ENCODE results near the gene AIFM2. TPM values are rescaled to one million over a fixed set of nuclear protein-coding genes. Genes with fewer than 3 reads are reported as not detected.

AIFM2 gene
- total and polyA plus RNA-seq, 2 donors (not counting 3 experiments of a cell fraction or from before 2014, with no cell fraction given) = 6.9 to 8.7 TPM

DNA sequence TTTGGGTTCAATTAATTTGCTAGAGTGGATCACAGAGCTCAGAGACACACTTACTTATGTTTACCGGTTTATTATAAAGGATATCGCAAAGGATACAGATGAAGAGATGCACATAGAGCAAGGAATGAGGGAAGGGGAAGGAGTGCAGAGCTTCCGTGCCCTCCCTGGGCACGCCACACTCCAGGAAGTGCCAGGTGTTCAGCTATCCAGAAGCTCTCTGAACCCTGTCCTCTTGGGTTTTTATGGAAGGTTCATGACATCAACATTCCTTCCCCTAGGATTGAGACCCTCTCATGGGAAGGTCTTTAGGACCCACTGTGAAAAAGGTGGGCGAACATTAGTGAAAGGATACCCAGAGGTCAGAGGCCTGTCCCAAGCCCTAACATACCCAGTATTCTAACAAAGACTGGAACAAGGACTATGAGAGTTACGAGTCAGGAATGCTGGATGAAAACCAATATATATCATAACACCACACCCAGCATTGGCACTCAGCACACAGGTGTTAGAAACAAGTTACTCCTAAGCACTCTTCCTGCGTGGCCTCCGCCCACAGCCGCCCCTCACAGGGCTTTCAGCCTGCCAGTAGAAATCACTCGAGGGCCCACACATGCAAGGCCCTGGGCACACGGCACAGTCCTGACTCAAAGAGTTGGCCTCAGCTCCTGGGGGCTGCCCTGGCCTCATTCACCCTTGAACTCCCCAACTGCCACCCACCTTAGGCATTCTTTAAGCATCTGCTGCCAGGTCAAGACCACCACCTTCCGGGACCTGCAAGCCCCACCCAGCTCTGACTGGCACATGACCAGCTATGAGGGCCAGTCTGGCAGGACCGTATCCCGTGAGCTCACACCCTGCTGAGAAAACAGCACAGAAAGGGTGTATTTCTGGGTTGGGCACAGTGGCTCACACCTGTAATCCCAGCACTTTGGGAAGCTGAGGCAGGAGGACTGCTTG is 5.6 kb upstream of the AIFM2 start:
- H2AFZ ChIP-seq (ENCODE audit: low read depth, low read length) = no peak overlapping the region
- no peak overlapping the region for H3K27ac ChIP-seq (ENCODE audit: insufficient read depth, low read depth, low read length)
- intact Hi-C loops (cut with micrococcal nuclease) = no loop called here
- H3K36me3 ChIP-seq (ENCODE audit: control insufficient read depth in 2 of 2, extremely low read depth in 1 of 2, insufficient read depth in 2 of 2, low read length in 2 of 2) = no peaks in the 10 kb centered on the region
- ChIA-PET CTCF (interaction anchor here (0.6 to 5.9 kb wide), 3 partner anchors 8 to 429 kb away, joined by 3 to 35 read pairs (median 4); partner anchors contain the start of gene TYSND1), POLR2A (interaction anchor here (0.6 kb wide), 1 partner anchor 20 kb away, joined by 7 read pairs; no protein-coding TSS in a partner anchor)
- TF ChIP-seq POLR2AphosphoS5 (IDR thresholded peaks at IDR 0.05; ENCODE audit: insufficient read depth, low read depth, low read length) (no peak), CTCF (IDR thresholded peaks at IDR 0.05; ENCODE audit: extremely low read depth in 1 of 2, insufficient read depth in 1 of 2, low read depth in 1 of 2, low read length in 2 of 2) (no peak), EZH2 (IDR thresholded peaks at IDR 0.05; ENCODE audit: borderline replicate concordance, low read depth, low read length, severe bottlenecking) (no peak), FOS (IDR thresholded peaks at IDR 0.05; ENCODE audit: borderline replicate concordance, insufficient read depth, low read length) (no peak), GATA2 (IDR thresholded peaks at IDR 0.05; ENCODE audit: insufficient read depth, insufficient read length, low read depth, low read length) (no peak), JUN (IDR thresholded peaks at IDR 0.05; ENCODE audit: borderline replicate concordance, insufficient read depth, insufficient read length, low read depth) (no peak), MYC (IDR thresholded peaks at IDR 0.05; ENCODE audit: low read depth, low read length) (no peak), POLR2A (IDR thresholded peaks at IDR 0.05; ENCODE audit: low read depth, low read length) (no peak), MAX (IDR thresholded peaks at IDR 0.05; ENCODE audit: insufficient read depth, insufficient read length) (no peak)
- H4K20me1 ChIP-seq (replicated peaks; ENCODE audit: control insufficient read depth, extremely low read depth, insufficient read depth, low read length) = no peaks in the 10 kb centered on the region
- dilution Hi-C loops (cut with MboI; ENCODE audit: extremely low pct_ligation_motif_present, low sequenced_read_pairs) = no loop called here
- no peak for FAIRE-seq
- H3K4me2 ChIP-seq (ENCODE audit: insufficient read depth, low read length) = no peak overlapping the region
- H3K27me3 ChIP-seq (ENCODE audit: control insufficient read depth in 2 of 2, insufficient read depth in 2 of 2, low read length in 2 of 2) = no peaks in the 10 kb centered on the region
- H3K4me3 ChIP-seq (replicated peaks in 1 of 3; ENCODE audit: insufficient read depth in 1 of 3, low read depth in 1 of 3, low read length in 3 of 3) = no peak overlapping the region
- no peaks in the 10 kb centered on the region for H3K9me3 ChIP-seq (replicated peaks; ENCODE audit: control insufficient read depth, insufficient read depth, low read length)
- H3K79me2 ChIP-seq (ENCODE audit: control insufficient read depth, insufficient read depth, low read length) = no peaks in the 10 kb centered on the region
- no TSS peak for BruUV-seq (replicated peaks)
- no peaks in the 10 kb centered on the region for H3K9me1 ChIP-seq (replicated peaks; ENCODE audit: control insufficient read depth, extremely low read depth, insufficient read depth, low read length)
- H3K4me1 ChIP-seq (ENCODE audit: control insufficient read depth, extremely low read depth, insufficient read depth, low read length) = peaks cover under 1% of the 10 kb centered on the region
- H3K9ac ChIP-seq (replicated peaks; ENCODE audit: extremely low read depth, insufficient read depth, low read length) = no peak overlapping the region
- no peak for DNase-seq (ENCODE audit: low read depth, low spot score)

Data from endothelial cell of umbilical vein (primary cell).